Stimulated activated CD8-positive, alpha-beta memory T cell treated with anti-CD3 and anti-CD28 coated beads, Interleukin-15, amount 100 ng/mL, for 48 hours (primary cell): ENCODE measurements around the gene COPS2.
"Not testable (repeated sequence)": the region's sequence is repeated elsewhere in the genome, so short reads cannot be mapped to it uniquely, and the experiment has no call there.

Experiments used
- DNase-seq, 2 donors: peaks; one replicate each; pipeline ENCODE4 v3.0.0-alpha.2; 2020; ENCODE audit warnings: low read depth in 2 of 2

COPS2 gene

GRCh38 chr15:49155110-49155833 is at the start of gene COPS2:
Gene COPS2 (minus strand): TSS chr15:49155599. CDS start chr15:49155578, 21 bp downstream.
- DNase-seq, result peak; percentile 84 to 88

- no peak for DNase-seq
Observed at GRCh38 chr15:49200347-49200746, 44.9 kb upstream of the COPS2 start.

- no peak for DNase-seq
Observed at GRCh38 chr15:49199666-49200065, 44.3 kb upstream of the COPS2 start.

- no peak for DNase-seq
Observed at GRCh38 chr15:49196856-49197255, 41.5 kb upstream of the COPS2 start.

- DNase-seq, result no peak
Observed at GRCh38 chr15:49191892-49192291, 36.5 kb upstream of the COPS2 start.

- no peak for DNase-seq
Observed at GRCh38 chr15:49190586-49190985, 35.2 kb upstream of the COPS2 start.

- no peak for DNase-seq
Observed at GRCh38 chr15:49189631-49190030, 34.2 kb upstream of the COPS2 start.

GRCh38 chr15:49188933-49189332 is 33.5 kb upstream of the COPS2 start:
- DNase-seq, result no peak

- no peak for DNase-seq
Observed at GRCh38 chr15:49187549-49188245, 32.3 kb upstream of the COPS2 start.

- DNase-seq, result no peak
Observed at GRCh38 chr15:49185473-49185872, 30.1 kb upstream of the COPS2 start.

- DNase-seq, result not testable (repeated sequence)
Observed at GRCh38 chr15:49183741-49184140, 28.3 kb upstream of the COPS2 start.

GRCh38 chr15:49182128-49182527 is 26.7 kb upstream of the COPS2 start:
- no peak for DNase-seq

GRCh38 chr15:49179433-49180190 is 24.2 kb upstream of the COPS2 start:
- DNase-seq, result no peak

GRCh38 chr15:49178497-49178896 is 23.1 kb upstream of the COPS2 start:
- no peak for DNase-seq

- not testable (repeated sequence) for DNase-seq
Observed at GRCh38 chr15:49175582-49176397, 20.4 kb upstream of the COPS2 start.

- DNase-seq, result no peak
Observed at GRCh38 chr15:49174902-49175301, 19.5 kb upstream of the COPS2 start.

- DNase-seq, result no peak
Observed at GRCh38 chr15:49171790-49172189, 16.4 kb upstream of the COPS2 start.

- DNase-seq, result peak; percentile 69 to 75
Observed at GRCh38 chr15:49169880-49170597, 14.6 kb upstream of the COPS2 start, which contains the start of gene GALK2. Gene GALK2 (plus strand): TSS chr15:49170247. CDS start chr15:49170323, 76 bp downstream.

GRCh38 chr15:49168016-49168415 is 12.6 kb upstream of the COPS2 start:
- no peak for DNase-seq

- no peak for DNase-seq
Observed at GRCh38 chr15:49164865-49165264, 9.5 kb upstream of the COPS2 start.

- DNase-seq, result no peak
Observed at GRCh38 chr15:49163678-49164077, 8.3 kb upstream of the COPS2 start.
